Activated CD4-positive, alpha-beta T cell treated with anti-CD3 and anti-CD28 coated beads, Interleukin-2, amount 10 ng/mL, durations not matched to agents 24 days and 14 days (primary cell): ENCODE measurements around the gene ABTB1. TPM values are rescaled to one million over a fixed set of nuclear protein-coding genes. Genes with fewer than 3 reads are reported as not detected.

Source experiments
- DNase-seq: peaks from one replicate; pipeline ENCODE4 v3.0.0; 2022
- H3K27ac Mint-ChIP-seq: one replicate; pipeline ENCODE4 v1.8.0; 2022; ENCODE audit warnings: mild to moderate bottlenecking, mixed read lengths
- H3K27me3 Mint-ChIP-seq: one replicate; pipeline ENCODE4 v1.8.0; 2022; ENCODE audit warnings: mixed read lengths
- H3K36me3 Mint-ChIP-seq: one replicate; pipeline ENCODE4 v1.8.0; 2022; ENCODE audit warnings: low read depth, mild to moderate bottlenecking, mixed read lengths
- H3K4me1 Mint-ChIP-seq: one replicate; pipeline ENCODE4 v1.8.0; 2021; ENCODE audit warnings: mixed read lengths
- H3K4me3 Mint-ChIP-seq: one replicate; pipeline ENCODE4 v1.8.0; 2022; ENCODE audit warnings: mild to moderate bottlenecking, moderate library complexity, mixed read lengths
- H3K9me3 Mint-ChIP-seq: one replicate; pipeline ENCODE4 v1.8.0; 2021; ENCODE audit warnings: mixed read lengths
- intact Hi-C: fragments of 100-400 bp; cut with micrococcal nuclease; formaldehyde crosslinking; loops from one replicate; pipeline ENCODE4 v1.15.1; 2023
- total RNA-seq: library from RNA; stranded (reverse); gene quantifications from 2 replicates; pipeline ENCODE4 v1.2.3, GENCODE V29; 2022

Gene ABTB1
- total RNA-seq, 1 donor from 2014 or later = 8.0 TPM

DNA sequence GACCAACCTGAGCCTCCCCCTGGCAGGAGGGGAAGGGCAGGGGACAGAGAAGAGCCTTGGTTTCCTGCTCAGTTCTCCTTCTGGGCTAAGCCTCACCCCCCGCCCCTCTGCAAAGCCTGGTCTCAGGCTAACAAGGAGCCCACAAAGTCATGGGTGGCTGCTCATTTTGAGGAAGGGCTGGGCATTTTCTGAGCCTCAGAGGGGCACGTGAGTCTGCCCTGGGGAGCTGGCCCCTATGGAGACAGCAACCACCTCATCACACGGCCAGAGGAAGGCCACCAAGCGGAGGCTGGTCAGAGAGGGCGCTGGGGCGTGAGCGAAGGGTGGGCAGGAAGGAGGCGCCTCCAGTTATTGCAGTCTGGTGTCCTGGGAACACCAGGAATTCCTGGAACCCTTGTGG lies 18.7 kb downstream of the ABTB1 start:
- H3K4me1 Mint-ChIP-seq = no peaks in the 10 kb centered on the region
- H3K9me3 Mint-ChIP-seq = no peaks in the 10 kb centered on the region
- H3K36me3 Mint-ChIP-seq = no peaks in the 10 kb centered on the region
- no peaks in the 10 kb centered on the region for H3K27me3 Mint-ChIP-seq
- intact Hi-C loops = no loop called here
- DNase-seq = no peak
- no peak overlapping the region for H3K27ac Mint-ChIP-seq
- no peak overlapping the region for H3K4me3 Mint-ChIP-seq

DNA sequence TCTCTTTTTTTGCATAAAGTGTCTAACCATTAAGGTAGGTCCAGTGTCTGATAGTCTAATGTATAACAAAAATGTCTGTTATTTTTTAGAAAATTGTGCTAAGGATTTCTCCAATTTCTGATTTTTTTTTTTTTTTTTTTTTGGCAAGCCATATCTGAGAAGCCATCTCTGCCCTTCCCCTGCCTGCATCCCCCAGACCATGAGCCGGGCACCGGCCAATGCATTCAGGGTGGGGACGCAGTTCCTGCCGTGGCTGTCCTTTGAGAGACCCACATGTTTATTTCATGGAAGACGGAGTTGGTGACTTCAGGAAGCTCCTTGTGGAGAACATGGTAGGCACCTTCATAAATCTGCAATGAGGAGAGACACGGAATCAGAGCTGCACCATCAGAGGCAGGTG lies 19.2 kb downstream of the ABTB1 start:
- Mint-ChIP-seq H3K36me3 (no peaks in the 10 kb centered on the region), H3K27me3 (no peaks in the 10 kb centered on the region), H3K27ac (no peak overlapping the region), H3K4me1 (no peaks in the 10 kb centered on the region), H3K4me3 (no peak overlapping the region), H3K9me3 (no peaks in the 10 kb centered on the region)
- no peak for DNase-seq
- intact Hi-C loops = no loop called here

DNA sequence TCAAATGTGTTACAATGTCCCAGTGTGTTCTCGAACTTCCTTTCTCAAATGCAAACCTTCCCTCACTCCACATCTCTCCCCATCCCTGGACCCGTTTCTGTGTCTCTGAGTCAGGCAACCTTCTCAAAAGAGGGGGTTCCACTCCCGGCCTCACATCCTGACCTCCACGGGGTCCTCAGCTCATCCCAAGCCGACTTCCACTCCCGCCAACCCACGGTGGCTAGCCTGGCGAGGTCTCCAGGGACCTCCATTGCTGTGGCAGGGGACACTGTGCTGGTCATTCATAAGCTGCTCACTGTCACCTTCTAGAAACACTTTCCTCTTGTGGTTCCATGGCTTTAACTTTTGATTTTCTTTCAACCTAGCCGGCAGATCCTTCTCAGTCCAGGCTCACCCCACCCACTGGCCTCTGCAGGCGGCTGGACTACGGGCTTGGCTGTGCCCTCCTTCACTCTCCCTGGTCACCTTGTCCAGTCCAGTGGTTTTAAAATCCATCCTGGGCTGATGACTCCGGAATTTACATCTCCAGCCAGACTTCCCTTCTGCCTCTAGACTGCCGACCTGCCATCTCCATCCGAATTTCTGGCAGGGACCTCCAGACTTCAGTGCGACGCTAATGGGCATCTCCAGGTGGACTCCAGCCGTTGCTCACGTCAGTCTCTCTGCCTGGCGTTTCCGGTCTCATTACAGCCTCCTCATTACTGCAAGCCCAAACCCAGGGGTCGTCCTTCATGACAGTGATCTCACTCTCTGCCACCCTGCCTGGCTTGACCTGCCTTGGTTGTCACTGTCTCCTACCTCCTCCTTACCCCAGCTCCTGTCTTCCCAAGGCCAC lies 20.0 kb downstream of the ABTB1 start:
- Mint-ChIP-seq H3K27ac (no peak overlapping the region), H3K4me3 (no peak overlapping the region)
- intact Hi-C loops = no loop called here

GRCh38 chr3:127693336-127693843 lies 20.6 kb downstream of the ABTB1 start:
- H3K9me3 Mint-ChIP-seq = no peaks in the 10 kb centered on the region
- DNase-seq = no peak
- peaks cover 3% of the 10 kb centered on the region for H3K4me1 Mint-ChIP-seq
- intact Hi-C loops = no loop called here
- H3K27me3 Mint-ChIP-seq = no peaks in the 10 kb centered on the region
- H3K4me3 Mint-ChIP-seq = no peak overlapping the region
- no peak overlapping the region for H3K27ac Mint-ChIP-seq
- no peaks in the 10 kb centered on the region for H3K36me3 Mint-ChIP-seq

More for the DNA sequence above, 20.0 kb downstream of the ABTB1 start:
- Mint-ChIP-seq H3K36me3 (no peaks in the 10 kb centered on the region), H3K4me1 (peaks cover 3% of the 10 kb centered on the region), H3K27me3 (no peaks in the 10 kb centered on the region), H3K9me3 (no peaks in the 10 kb centered on the region)
- no peak for DNase-seq

DNA sequence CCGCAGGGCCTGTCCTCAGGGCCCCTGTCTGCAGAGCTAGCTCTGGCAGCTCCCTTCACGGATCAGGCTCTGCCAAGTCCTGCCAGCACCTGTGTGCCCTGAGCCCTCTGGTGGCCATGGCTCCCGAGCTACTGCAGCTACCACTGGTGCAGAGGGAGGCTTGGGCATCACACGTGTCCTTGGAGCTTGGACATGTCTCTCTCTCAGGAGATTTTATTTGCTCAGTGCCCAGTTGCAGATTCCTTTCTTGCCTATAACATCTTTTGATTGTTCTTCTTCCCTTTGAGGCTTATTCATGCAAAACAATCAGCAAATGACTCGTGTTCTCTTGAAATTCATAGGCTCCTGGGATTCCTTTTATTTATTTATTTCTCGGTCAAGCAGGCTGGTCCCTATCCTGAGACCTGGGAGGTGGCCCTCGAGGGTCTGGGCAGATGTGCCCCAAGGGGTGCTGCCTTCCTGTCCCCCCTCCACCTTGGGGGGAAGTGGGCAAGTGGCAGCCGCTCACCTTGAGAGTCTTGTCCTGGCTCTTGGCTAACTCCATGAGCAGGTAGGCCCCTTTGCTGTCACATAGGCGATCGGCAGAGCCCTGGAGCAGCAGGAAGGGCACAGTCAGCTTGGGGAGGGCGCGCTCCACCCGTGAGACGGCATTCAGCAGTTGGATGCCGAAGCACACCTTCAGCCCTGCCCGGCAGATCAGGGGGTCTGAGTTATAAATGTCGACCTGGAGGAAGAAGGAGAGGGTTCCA lies 21.9 kb downstream of the ABTB1 start:
- intact Hi-C loops = loop anchor here (5.0 kb wide), 1 partner anchor 138 kb away; no protein-coding TSS in a partner anchor
- no peaks in the 10 kb centered on the region for H3K27me3 Mint-ChIP-seq
- H3K4me3 Mint-ChIP-seq = no peak overlapping the region
- DNase-seq = peak; percentile 81
- no peaks in the 10 kb centered on the region for H3K36me3 Mint-ChIP-seq
- no peak overlapping the region for H3K27ac Mint-ChIP-seq
- H3K9me3 Mint-ChIP-seq = no peaks in the 10 kb centered on the region
- H3K4me1 Mint-ChIP-seq = peaks cover 3% of the 10 kb centered on the region

GRCh38 chr3:127697551-127698240 lies 24.9 kb downstream of the ABTB1 start:
- H3K27ac Mint-ChIP-seq = no peak overlapping the region
- H3K4me3 Mint-ChIP-seq = no peak overlapping the region
- no peaks in the 10 kb centered on the region for H3K36me3 Mint-ChIP-seq
- intact Hi-C loops = loop anchor here (2.0 to 5.0 kb wide), 3 partner anchors 25 to 273 kb away; partner anchors contain the start of gene ABTB1
- H3K4me1 Mint-ChIP-seq = peaks cover 3% of the 10 kb centered on the region
- H3K9me3 Mint-ChIP-seq = no peaks in the 10 kb centered on the region
- H3K27me3 Mint-ChIP-seq = no peaks in the 10 kb centered on the region
- peak; percentile 86 for DNase-seq

- Mint-ChIP-seq H3K27me3 (no peaks in the 10 kb centered on the region), H3K36me3 (no peaks in the 10 kb centered on the region), H3K4me1 (peaks cover 3% of the 10 kb centered on the region), H3K9me3 (no peaks in the 10 kb centered on the region), H3K27ac (no peak overlapping the region), H3K4me3 (no peak overlapping the region)
- no peak for DNase-seq
- intact Hi-C loops = loop anchor here (5.0 kb wide), 1 partner anchor 134 kb away; no protein-coding TSS in a partner anchor
These were observed 25.5 kb downstream of the ABTB1 start for GRCh38 chr3:127698286-127698685.

- DNase-seq = no peak
- intact Hi-C loops = loop anchor here (5.0 kb wide), 1 partner anchor 133 kb away; no protein-coding TSS in a partner anchor
- Mint-ChIP-seq H3K36me3 (no peaks in the 10 kb centered on the region), H3K4me3 (no peak overlapping the region), H3K27ac (no peak overlapping the region), H3K4me1 (peaks cover 3% of the 10 kb centered on the region), H3K27me3 (peaks cover 5% of the 10 kb centered on the region), H3K9me3 (no peaks in the 10 kb centered on the region)
These were observed 26.1 kb downstream of the ABTB1 start for GRCh38 chr3:127698691-127699415.

GRCh38 chr3:127699416-127700300 lies 26.9 kb downstream of the ABTB1 start:
- H3K27ac Mint-ChIP-seq = no peak overlapping the region
- H3K36me3 Mint-ChIP-seq = no peaks in the 10 kb centered on the region
- no peaks in the 10 kb centered on the region for H3K9me3 Mint-ChIP-seq
- DNase-seq = no peak
- peaks cover 3% of the 10 kb centered on the region for H3K4me1 Mint-ChIP-seq
- intact Hi-C loops = loop anchor here (5.0 kb wide), 1 partner anchor 133 kb away; no protein-coding TSS in a partner anchor
- H3K27me3 Mint-ChIP-seq = peaks cover 5% of the 10 kb centered on the region
- no peak overlapping the region for H3K4me3 Mint-ChIP-seq

GRCh38 chr3:127700406-127700805 lies 27.7 kb downstream of the ABTB1 start:
- Mint-ChIP-seq H3K4me1 (peaks cover 3% of the 10 kb centered on the region), H3K27me3 (peaks cover 5% of the 10 kb centered on the region), H3K27ac (no peak overlapping the region), H3K4me3 (no peak overlapping the region), H3K9me3 (no peaks in the 10 kb centered on the region), H3K36me3 (no peaks in the 10 kb centered on the region)
- no peak for DNase-seq
- intact Hi-C loops = no loop called here

GRCh38 chr3:127701280-127701911 lies 28.6 kb downstream of the ABTB1 start:
- Mint-ChIP-seq H3K4me1 (peaks cover 3% of the 10 kb centered on the region), H3K27me3 (peaks cover 5% of the 10 kb centered on the region), H3K4me3 (no peak overlapping the region), H3K27ac (no peak overlapping the region), H3K9me3 (no peaks in the 10 kb centered on the region), H3K36me3 (no peaks in the 10 kb centered on the region)
- no peak for DNase-seq
- intact Hi-C loops = no loop called here

DNA sequence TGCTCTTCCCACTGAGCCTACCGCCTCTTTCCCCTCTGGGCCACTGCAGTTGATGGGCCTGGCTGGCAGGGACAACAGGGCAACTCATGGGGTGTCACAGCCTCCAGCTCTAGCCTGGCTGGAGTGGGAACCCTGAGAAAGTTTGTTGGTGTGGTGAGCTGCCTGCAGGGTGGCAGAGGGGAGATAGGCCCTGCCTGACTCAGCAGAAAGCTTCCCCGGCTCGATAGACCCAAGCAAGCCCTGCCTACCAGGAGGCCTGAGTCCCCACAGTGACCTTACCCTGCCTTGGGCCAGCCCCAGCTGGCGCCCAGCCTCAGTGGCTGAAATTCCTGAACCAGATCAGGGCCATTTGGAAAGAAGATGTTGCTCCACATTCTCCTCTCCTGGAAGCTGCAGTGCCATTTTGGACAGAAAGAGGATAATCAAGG lies 29.4 kb downstream of the ABTB1 start:
- Mint-ChIP-seq H3K4me1 (peaks cover 3% of the 10 kb centered on the region), H3K27me3 (peaks cover 5% of the 10 kb centered on the region)

More for the DNA sequence above, 29.4 kb downstream of the ABTB1 start:
- no peak for DNase-seq
- no peaks in the 10 kb centered on the region for H3K36me3 Mint-ChIP-seq
- intact Hi-C loops = no loop called here
- no peak overlapping the region for H3K4me3 Mint-ChIP-seq
- H3K9me3 Mint-ChIP-seq = no peaks in the 10 kb centered on the region
- no peak overlapping the region for H3K27ac Mint-ChIP-seq
